Neural cell (in vitro differentiated cells): ENCODE results near the gene TDP1.

Experiments used
- CTCF ChIP-seq: fragments of 450-650 bp; IDR thresholded peaks from 2 replicates; pipeline ENCODE4 v1.5.1; 2014; ENCODE audit warnings: antibody characterized with exemption, mild to moderate bottlenecking, moderate library complexity; ENCODE audit not compliant: poor library complexity, severe bottlenecking
- EP300 ChIP-seq: fragments of 450-650 bp; conservative IDR thresholded peaks from 2 replicates; pipeline ENCODE4 v1.6.1; 2014; ENCODE audit warnings: antibody characterized with exemption, mild to moderate bottlenecking, moderate library complexity; ENCODE audit not compliant: poor library complexity, severe bottlenecking
- EZH2 ChIP-seq: fragments of 200-600, 300-800 bp; shearing (Covaris generic), sonication (generic); IDR thresholded peaks from 2 replicates; pipeline ENCODE4 v1.6.1; 2014; ENCODE audit warnings: antibody characterized with exemption, low read length, borderline replicate concordance, mild to moderate bottlenecking; ENCODE audit not compliant: insufficient read depth, poor library complexity, severe bottlenecking
- MXI1 ChIP-seq: fragments of 450-650 bp; conservative IDR thresholded peaks from 2 replicates; pipeline ENCODE4 v1.6.1; 2014; ENCODE audit warnings: antibody characterized with exemption, mild to moderate bottlenecking; ENCODE audit not compliant: poor library complexity, severe bottlenecking
- REST ChIP-seq: IDR thresholded peaks from 2 replicates; pipeline ENCODE4 v1.6.1; 2012; ENCODE audit warnings: borderline replicate concordance

GRCh38 chr14:90058876-90059458, 103.2 kb downstream of the TDP1 start:
- TF ChIP-seq CTCF (no peak), EP300 (no peak), MXI1 (no peak), EZH2 (no peak), REST (no peak)
